HCT116 (cell line): ENCODE data around the gene ASNS. TPM values are rescaled to one million over a fixed set of nuclear protein-coding genes. Genes with fewer than 3 reads are reported as not detected.

Experiments
- ATAC-seq: fragments of 200-7000 bp; cut with Tn5 transposase; 2 replicates; pipeline ENCODE4 v1.9.1; 2020; ENCODE audit warnings: mild to moderate bottlenecking, moderate library complexity
- BruUV-seq: library from RNA; stranded (reverse); fragments of 400-500 nt; replicated peaks from 2 replicates; lab custom pipeline; 2021; lab: Mats Ljungman, UMichigan
- CTCF ChIA-PET: fragments of 300-600 bp; sonication (Branson Sonifier 250); formaldehyde crosslinking; loops from one replicate; lab custom pipeline; 2021; ENCODE audit warnings: antibody characterized with exemption; lab: Charles Lee
- POLR2A ChIA-PET: fragments of 300-600, 350-600 bp; sonication (Branson Sonifier 250); formaldehyde crosslinking; loops from one replicate; lab custom pipeline; 2021; ENCODE audit warnings: antibody characterized with exemption; lab: Charles Lee
- RAD21 ChIA-PET, 2 experiments: fragments of 300-600 bp; sonication (Branson Sonifier 250); formaldehyde crosslinking; loops; one replicate each; lab custom pipeline; 2023; ENCODE audit warnings: low total read pairs in 2 of 2; ENCODE audit not compliant: uncharacterized antibody in 2 of 2, unreplicated experiment in 2 of 2, low non-redundant PET in 1 of 2; lab: Charles Lee
- DNase-seq: peaks from one replicate; pipeline ENCODE4 v3.0.0-alpha.2; 2010; ENCODE audit warnings: low read depth, low spot score
- H2AFZ ChIP-seq: fragments of 200-600 bp; shearing (Covaris generic), sonication (generic); 2 replicates; pipeline ENCODE4 v1.6.1; 2017; ENCODE audit warnings: low read depth, mixed run types, mixed read lengths, antibody characterized with exemption, low read length; ENCODE audit not compliant: poor library complexity, severe bottlenecking
- H3K27ac ChIP-seq: 2 replicates; pipeline ENCODE4 v1.5.1; 2012; ENCODE audit warnings: low read depth, low read length
- H3K27me3 ChIP-seq: fragments of 200-600 bp; sonication (generic); 2 replicates; pipeline ENCODE4 v1.6.1; 2016; ENCODE audit warnings: mixed run types, low read length, mixed read lengths; ENCODE audit not compliant: insufficient read depth
- H3K36me3 ChIP-seq, 2 experiments: fragments of 200-500 bp in 1 of 2; fragments of 200-600 bp in 1 of 2; sonication (Bioruptor generic) in 1 of 2; sonication (generic) in 1 of 2; 2 replicates each; pipeline versions ENCODE4 v1.5.1 to v1.6.1; 2014 to 2016; ENCODE audit warnings: low read length in 2 of 2, inconsistent platforms in 1 of 2, mixed read lengths in 1 of 2, mixed run types in 1 of 2; ENCODE audit not compliant: insufficient read depth in 2 of 2, control insufficient read depth in 1 of 2
- H3K4me1 ChIP-seq, 2 experiments: fragments of 200-600 bp in 1 of 2; sonication (generic) in 1 of 2; 2 replicates each; pipeline versions ENCODE4 v1.5.1 to v1.6.1; 2012 to 2017; ENCODE audit warnings: low read length in 2 of 2, inconsistent platforms in 1 of 2, mild to moderate bottlenecking in 1 of 2, mixed read lengths in 1 of 2, mixed run types in 1 of 2, moderate library complexity in 1 of 2; ENCODE audit not compliant: insufficient read depth in 2 of 2, control insufficient read depth in 1 of 2
- H3K4me2 ChIP-seq: fragments of 200-600 bp; sonication (generic); 2 replicates; pipeline ENCODE4 v1.6.1; 2017; ENCODE audit warnings: mixed run types, low read length, mixed read lengths
- H3K4me3 ChIP-seq, 2 experiments: fragments of 200-600 bp in 1 of 2; sonication (generic) in 1 of 2; replicated peaks in 1 of 2; 2 replicates each; pipeline ENCODE4 v1.5.1; 2011 to 2016; ENCODE audit warnings: low read length in 2 of 2, control low read depth in 1 of 2, low read depth in 1 of 2, mild to moderate bottlenecking in 1 of 2, mixed read lengths in 1 of 2, mixed run types in 1 of 2
- H3K79me2 ChIP-seq: fragments of 200-600 bp; sonication (generic); 2 replicates; pipeline ENCODE4 v1.6.1; 2017; ENCODE audit warnings: mild to moderate bottlenecking, mixed run types, low read length, moderate library complexity, mixed read lengths; ENCODE audit not compliant: insufficient read depth
- H3K9ac ChIP-seq: fragments of 200-600 bp; sonication (generic); 2 replicates; pipeline ENCODE4 v1.6.1; 2016; ENCODE audit warnings: low read length, mixed read lengths
- H3K9me2 ChIP-seq: fragments of 200-600 bp; sonication (generic), shearing (Covaris generic); 2 replicates; pipeline ENCODE4 v1.6.1; 2017; ENCODE audit warnings: mixed run types, mild to moderate bottlenecking, moderate library complexity; ENCODE audit not compliant: insufficient read depth
- H3K9me3 ChIP-seq, 2 experiments: fragments of 200-500 bp in 1 of 2; fragments of 200-600 bp in 1 of 2; sonication (Bioruptor generic) in 1 of 2; sonication (generic) in 1 of 2; 2 replicates each; pipeline ENCODE4 v1.6.1; 2014 to 2017; ENCODE audit warnings: low read length in 2 of 2, mixed read lengths in 2 of 2, inconsistent platforms in 1 of 2, low read depth in 1 of 2, mild to moderate bottlenecking in 1 of 2, mixed run types in 1 of 2, moderate library complexity in 1 of 2; ENCODE audit not compliant: control insufficient read depth in 1 of 2, insufficient read depth in 1 of 2
- H4K20me1 ChIP-seq: fragments of 200-600 bp; sonication (generic), shearing (Covaris generic); 2 replicates; pipeline ENCODE4 v1.6.1; 2017; ENCODE audit warnings: mixed run types, mild to moderate bottlenecking, moderate library complexity; ENCODE audit not compliant: insufficient read depth
- ATF3 ChIP-seq: IDR thresholded peaks from 2 replicates; pipeline ENCODE4 v1.6.1; 2012
- CBX3 ChIP-seq: IDR thresholded peaks from 2 replicates; pipeline ENCODE4 v1.6.1; 2012; ENCODE audit warnings: low read depth
- CTCF ChIP-seq, 3 experiments: fragments of 200-600 bp in 1 of 3; sonication (generic) in 1 of 3; IDR thresholded peaks in 2 of 3; conservative IDR thresholded peaks in 1 of 3; 2 replicates each; pipeline ENCODE4 v1.5.1; 2012 to 2017; ENCODE audit warnings: low read depth in 2 of 3, low read length in 2 of 3, antibody characterized with exemption in 1 of 3, borderline replicate concordance in 1 of 3, control low read depth in 1 of 3, mild to moderate bottlenecking in 1 of 3, mixed read lengths in 1 of 3, mixed run types in 1 of 3, moderate library complexity in 1 of 3; ENCODE audit not compliant: insufficient read depth in 1 of 3
- EGR1 ChIP-seq: IDR thresholded peaks from 2 replicates; pipeline ENCODE4 v1.6.1; 2012; ENCODE audit warnings: low read depth
- ELF1 ChIP-seq: IDR thresholded peaks from 2 replicates; pipeline ENCODE4 v1.6.1; 2012; ENCODE audit warnings: low read depth, borderline replicate concordance
- EZH2phosphoT487 ChIP-seq: fragments of 200-600 bp; IDR thresholded peaks from 2 replicates; pipeline ENCODE4 v1.6.1; 2018; ENCODE audit warnings: antibody characterized with exemption, borderline replicate concordance
- FOSL1 ChIP-seq: IDR thresholded peaks from 2 replicates; pipeline ENCODE4 v1.6.1; 2012; ENCODE audit warnings: low read depth
- JUND ChIP-seq: IDR thresholded peaks from 2 replicates; pipeline ENCODE4 v1.6.1; 2012
- MAX ChIP-seq: IDR thresholded peaks from 2 replicates; pipeline ENCODE4 v1.6.1; 2012
- POLR2A ChIP-seq: IDR thresholded peaks from 2 replicates; pipeline ENCODE4 v1.7.0; 2011; ENCODE audit warnings: borderline replicate concordance; ENCODE audit not compliant: insufficient read depth, insufficient read length; ENCODE audit errors: extremely low read depth
- POLR2AphosphoS5 ChIP-seq: IDR thresholded peaks from 2 replicates; pipeline ENCODE4 v1.6.1; 2011; ENCODE audit warnings: mild to moderate bottlenecking, low read depth, low read length, moderate library complexity
- SIN3A ChIP-seq: IDR thresholded peaks from 2 replicates; pipeline ENCODE4 v1.6.1; 2012; ENCODE audit warnings: low read depth
- TCF7L2 ChIP-seq: IDR thresholded peaks from 2 replicates; pipeline ENCODE4 v1.7.0; 2011; ENCODE audit warnings: borderline replicate concordance, inconsistent platforms; ENCODE audit not compliant: insufficient read depth, insufficient read length; ENCODE audit errors: extremely low read depth
- YY1 ChIP-seq: IDR thresholded peaks from 2 replicates; pipeline ENCODE4 v1.6.1; 2011; ENCODE audit warnings: low read length, low read depth, moderate library complexity, mild to moderate bottlenecking; ENCODE audit not compliant: insufficient replicate concordance; ENCODE audit errors: extremely low read depth
- ZBTB33 ChIP-seq: IDR thresholded peaks from 2 replicates; pipeline ENCODE4 v1.6.1; 2011; ENCODE audit warnings: mild to moderate bottlenecking, low read length, moderate library complexity; ENCODE audit not compliant: insufficient replicate concordance; ENCODE audit errors: extremely low read depth
- ZFX ChIP-seq: fragments of 450-650 bp; IDR thresholded peaks from 2 replicates; pipeline ENCODE4 v1.6.1; 2017
- intact Hi-C: fragments of 100-400 bp; cut with micrococcal nuclease; formaldehyde crosslinking; loops from 2 replicates; pipeline ENCODE4 v1.10.0; 2022
- total RNA-seq: library from RNA; stranded (reverse); gene quantifications from one replicate; pipeline ENCODE4 v1.2.1, GENCODE V29; 2021; ENCODE audit not compliant: unreplicated experiment

The ASNS gene
- total RNA-seq, 1 experiment from 2014 or later = 282 TPM

GRCh38 chr7:97842772-97843345 is 29.3 kb downstream of the ASNS start:
- RAD21 ChIA-PET = no interaction called here
- no peak overlapping the region for H3K4me3 ChIP-seq
- no peaks in the 10 kb centered on the region for H4K20me1 ChIP-seq
- ATAC-seq (no peak), DNase-seq (no peak)
- H3K9me3 ChIP-seq = no peaks in the 10 kb centered on the region
- no peaks in the 10 kb centered on the region for H3K4me1 ChIP-seq
- no peaks in the 10 kb centered on the region for H3K36me3 ChIP-seq
- no peak overlapping the region for H2AFZ ChIP-seq
- H3K79me2 ChIP-seq = no peaks in the 10 kb centered on the region
- H3K27ac ChIP-seq = no peak overlapping the region
- POLR2A ChIA-PET = no interaction called here
- H3K27me3 ChIP-seq = no peaks in the 10 kb centered on the region
- intact Hi-C loops = loop anchor here (10.0 kb wide), 1 partner anchor 172 kb away; no protein-coding TSS in a partner anchor
- no peak overlapping the region for H3K4me2 ChIP-seq
- TF ChIP-seq MAX = no peak
- no peak for TF ChIP-seq ZFX
- TF ChIP-seq JUND = no peak
- no peak for TF ChIP-seq POLR2AphosphoS5
- TF ChIP-seq CBX3 = no peak
- TF ChIP-seq TCF7L2 = no peak
- no peak for TF ChIP-seq EZH2phosphoT487
- TF ChIP-seq ELF1 = no peak
- TF ChIP-seq SIN3A = no peak
- TF ChIP-seq POLR2A = no peak
- no peak for TF ChIP-seq FOSL1
- TF ChIP-seq ATF3 = no peak
- no peak for TF ChIP-seq CTCF (IDR thresholded peaks at IDR 0.05 in 2 of 3, conservative IDR thresholded peaks at IDR 0.05 in 1 of 3; ENCODE audit: borderline replicate concordance in 1 of 3, insufficient read depth in 1 of 3, low read depth in 2 of 3, low read length in 2 of 3)
- no peak for TF ChIP-seq ZBTB33
- TF ChIP-seq YY1 = no peak
- TF ChIP-seq EGR1 = no peak
- no peak overlapping the region for H3K9ac ChIP-seq
- H3K9me2 ChIP-seq = no peaks in the 10 kb centered on the region
- BruUV-seq = no TSS peak
- CTCF ChIA-PET = interaction anchor here (1.3 kb wide), 1 partner anchor 738 kb away, joined by 3 read pairs; no protein-coding TSS in a partner anchor
